ENCODE data around the gene NAXD.
"Not testable (repeated sequence)": the region's sequence is repeated elsewhere in the genome, so short reads cannot be mapped to it uniquely, and the experiment has no call there.

NAXD gene

DNA sequence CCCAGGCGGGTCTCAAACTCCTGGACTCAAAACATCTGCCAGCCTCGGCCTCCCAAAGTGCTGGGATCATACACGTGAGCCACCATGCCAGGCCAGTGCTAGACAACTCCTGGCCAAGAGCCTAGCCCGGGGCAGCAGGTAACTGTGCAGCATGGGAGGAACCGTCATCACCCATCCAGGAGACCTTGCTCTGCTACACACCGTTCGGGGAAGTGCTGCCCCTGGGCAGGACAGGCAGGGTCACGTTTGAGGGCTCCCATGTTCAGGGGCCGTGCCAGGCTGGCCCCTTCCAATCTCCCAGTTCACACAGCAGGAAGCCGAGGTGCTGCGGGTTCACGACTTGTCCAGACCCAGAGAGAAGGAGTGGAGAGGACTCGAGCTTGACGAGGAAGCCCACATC lies 35.1 kb downstream of the NAXD start:
- peaks cover 1% of the 10 kb centered on the region for H3K4me1 ChIP-seq (ENCODE audit: control insufficient read depth, insufficient read depth, low read length, poor library complexity, severe bottlenecking)
- H3K4me3 ChIP-seq (ENCODE audit: insufficient read depth, low read depth, low read length, poor library complexity, severe bottlenecking) = no peak overlapping the region
- H3K27ac ChIP-seq (ENCODE audit: insufficient read depth, low read length, poor library complexity, severe bottlenecking) = no peak overlapping the region
- no peaks in the 10 kb centered on the region for H3K27me3 ChIP-seq (replicated peaks; ENCODE audit: control insufficient read depth, insufficient read depth, low read length, poor library complexity, severe bottlenecking)
- no peak for DNase-seq
- H3K36me3 ChIP-seq (ENCODE audit: control insufficient read depth, insufficient read depth, low read length) = peaks cover 33% of the 10 kb centered on the region
- no peaks in the 10 kb centered on the region for H3K9me3 ChIP-seq (ENCODE audit: control insufficient read depth, low read length)

DNA sequence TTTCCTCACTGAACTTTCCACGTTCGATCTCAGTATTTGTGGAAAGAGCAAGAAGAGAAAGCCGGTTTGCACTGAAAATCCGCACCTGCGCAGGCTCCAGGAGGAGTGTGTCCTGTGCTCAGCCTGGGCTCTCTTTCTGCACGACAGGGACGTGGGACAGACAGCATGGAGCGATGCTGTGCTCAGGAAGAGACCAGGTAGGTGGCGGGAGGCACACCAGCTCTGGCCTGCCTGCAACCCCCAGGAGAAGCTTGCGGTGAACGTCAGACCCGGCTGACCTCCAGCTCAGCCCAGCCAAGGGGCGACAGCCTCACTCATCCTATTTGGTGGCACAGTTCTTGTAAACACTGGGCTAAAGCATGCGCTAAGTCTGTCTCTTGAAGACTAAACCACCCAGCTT lies 35.9 kb downstream of the NAXD start:
- no peaks in the 10 kb centered on the region for H3K27me3 ChIP-seq (replicated peaks; ENCODE audit: control insufficient read depth, insufficient read depth, low read length, poor library complexity, severe bottlenecking)
- no peak overlapping the region for H3K27ac ChIP-seq (ENCODE audit: insufficient read depth, low read length, poor library complexity, severe bottlenecking)
- peaks cover 30% of the 10 kb centered on the region for H3K36me3 ChIP-seq (ENCODE audit: control insufficient read depth, insufficient read depth, low read length)
- no peaks in the 10 kb centered on the region for H3K9me3 ChIP-seq (ENCODE audit: control insufficient read depth, low read length)
- no peak for DNase-seq
- H3K4me1 ChIP-seq (ENCODE audit: control insufficient read depth, insufficient read depth, low read length, poor library complexity, severe bottlenecking) = no peaks in the 10 kb centered on the region
- H3K4me3 ChIP-seq (ENCODE audit: insufficient read depth, low read depth, low read length, poor library complexity, severe bottlenecking) = no peak overlapping the region

DNA sequence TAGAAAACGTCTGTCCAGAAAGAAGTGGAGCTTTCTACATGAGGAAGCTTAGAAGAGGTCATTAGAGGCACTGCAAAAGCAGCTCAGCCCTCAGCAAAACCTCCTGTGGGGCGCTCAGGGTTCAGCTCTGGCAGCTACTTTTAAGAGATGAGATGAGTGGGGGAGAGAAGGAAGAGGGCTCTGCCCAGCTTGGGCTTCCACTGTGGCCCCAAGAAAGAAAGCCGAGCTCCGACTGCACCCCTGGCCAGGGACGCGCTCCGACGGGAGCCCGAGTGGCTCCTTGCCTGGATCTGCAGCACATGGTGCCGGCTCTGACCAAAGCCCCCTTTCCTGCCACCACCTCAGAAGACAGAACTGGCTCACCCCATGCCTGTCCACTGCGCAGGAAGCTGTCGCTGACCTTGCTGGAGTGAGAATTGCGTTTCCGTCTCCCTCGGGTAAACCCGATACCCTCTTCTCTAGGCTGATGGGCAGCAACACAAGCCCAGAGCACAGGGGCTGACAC lies 36.4 kb downstream of the NAXD start:
- H3K4me3 ChIP-seq (ENCODE audit: insufficient read depth, low read depth, low read length, poor library complexity, severe bottlenecking) = no peak overlapping the region
- H3K27me3 ChIP-seq (replicated peaks; ENCODE audit: control insufficient read depth, insufficient read depth, low read length, poor library complexity, severe bottlenecking) = no peaks in the 10 kb centered on the region
- peaks cover 29% of the 10 kb centered on the region for H3K36me3 ChIP-seq (ENCODE audit: control insufficient read depth, insufficient read depth, low read length)
- H3K27ac ChIP-seq (ENCODE audit: insufficient read depth, low read length, poor library complexity, severe bottlenecking) = no peak overlapping the region
- no peak for DNase-seq
- no peaks in the 10 kb centered on the region for H3K4me1 ChIP-seq (ENCODE audit: control insufficient read depth, insufficient read depth, low read length, poor library complexity, severe bottlenecking)
- no peaks in the 10 kb centered on the region for H3K9me3 ChIP-seq (ENCODE audit: control insufficient read depth, low read length)

DNA sequence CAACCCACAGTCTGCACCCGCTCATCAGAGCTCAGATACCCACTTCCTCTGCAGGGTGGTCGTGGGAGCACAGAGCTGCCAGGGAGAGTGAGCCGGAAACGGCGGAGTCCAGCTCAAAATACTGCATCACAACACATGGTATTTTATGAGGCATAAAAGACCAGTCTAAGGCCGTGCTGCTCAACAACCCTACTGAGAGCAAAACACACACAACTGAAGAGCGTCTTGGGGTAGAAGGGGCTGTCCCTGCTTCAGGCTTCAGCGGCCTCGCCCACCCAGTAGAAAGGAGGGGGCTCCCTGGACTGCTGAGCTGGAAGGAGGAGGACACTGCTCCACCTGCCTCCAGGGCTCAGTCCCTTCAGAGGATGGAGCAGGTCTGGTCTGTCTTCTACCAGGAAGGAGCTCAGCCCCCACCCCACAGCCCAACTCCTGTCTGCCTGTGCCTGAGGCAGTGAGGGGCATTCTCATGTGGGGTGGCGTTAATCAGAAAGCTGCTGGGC lies 36.9 kb downstream of the NAXD start:
- H3K27ac ChIP-seq (ENCODE audit: insufficient read depth, low read length, poor library complexity, severe bottlenecking) = no peak overlapping the region
- no peaks in the 10 kb centered on the region for H3K4me1 ChIP-seq (ENCODE audit: control insufficient read depth, insufficient read depth, low read length, poor library complexity, severe bottlenecking)
- no peaks in the 10 kb centered on the region for H3K27me3 ChIP-seq (replicated peaks; ENCODE audit: control insufficient read depth, insufficient read depth, low read length, poor library complexity, severe bottlenecking)
- H3K9me3 ChIP-seq (ENCODE audit: control insufficient read depth, low read length) = no peaks in the 10 kb centered on the region
- DNase-seq = no peak
- H3K4me3 ChIP-seq (ENCODE audit: insufficient read depth, low read depth, low read length, poor library complexity, severe bottlenecking) = no peak overlapping the region
- H3K36me3 ChIP-seq (ENCODE audit: control insufficient read depth, insufficient read depth, low read length) = peaks cover 29% of the 10 kb centered on the region

DNA sequence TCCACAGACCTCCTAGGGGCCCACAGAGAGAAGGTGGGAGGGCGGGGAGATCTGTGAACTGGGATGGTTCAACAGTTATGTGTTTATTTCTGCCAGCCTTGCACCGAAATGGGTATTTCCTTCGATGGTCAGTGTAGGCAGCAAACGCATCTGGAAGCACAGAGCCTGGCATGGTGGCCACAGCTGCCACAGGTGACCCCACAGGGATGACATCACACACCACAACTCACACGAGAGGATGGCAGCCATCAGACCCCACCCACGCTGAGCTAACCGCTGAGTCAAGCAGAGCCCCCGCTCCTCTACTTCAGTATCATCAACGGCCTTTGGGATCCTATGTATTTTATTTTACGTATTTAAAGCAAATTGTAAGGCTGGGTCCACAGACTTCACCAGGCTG lies 37.4 kb downstream of the NAXD start:
- H3K4me3 ChIP-seq (ENCODE audit: insufficient read depth, low read depth, low read length, poor library complexity, severe bottlenecking) = no peak overlapping the region
- no peak for DNase-seq
- peaks cover 29% of the 10 kb centered on the region for H3K36me3 ChIP-seq (ENCODE audit: control insufficient read depth, insufficient read depth, low read length)
- H3K4me1 ChIP-seq (ENCODE audit: control insufficient read depth, insufficient read depth, low read length, poor library complexity, severe bottlenecking) = peaks cover 2% of the 10 kb centered on the region
- H3K27me3 ChIP-seq (replicated peaks; ENCODE audit: control insufficient read depth, insufficient read depth, low read length, poor library complexity, severe bottlenecking) = no peaks in the 10 kb centered on the region
- no peaks in the 10 kb centered on the region for H3K9me3 ChIP-seq (ENCODE audit: control insufficient read depth, low read length)
- H3K27ac ChIP-seq (ENCODE audit: insufficient read depth, low read length, poor library complexity, severe bottlenecking) = no peak overlapping the region

DNA sequence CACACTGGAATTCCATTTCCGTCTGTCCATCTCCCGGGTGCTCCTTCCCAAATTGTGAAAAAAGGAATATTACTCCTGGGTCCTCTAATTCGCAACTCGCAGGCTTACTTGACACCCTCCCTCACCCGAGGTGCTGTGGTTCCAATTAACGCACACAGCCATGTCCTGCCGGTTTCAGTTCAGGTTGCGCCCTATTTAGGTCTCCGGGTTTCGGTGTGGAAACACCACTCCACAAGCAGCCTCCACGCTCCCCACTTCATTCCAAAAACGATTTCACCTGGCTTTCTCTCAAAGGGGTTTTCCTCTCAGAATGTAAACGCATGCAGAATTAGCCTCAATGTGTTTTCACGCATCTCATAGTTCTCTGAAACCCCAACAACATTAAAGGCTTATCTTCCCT lies 37.9 kb downstream of the NAXD start:
- Histone ChIP-seq H3K4me1 (ENCODE audit: control insufficient read depth, insufficient read depth, low read length, poor library complexity, severe bottlenecking) (peaks cover 7% of the 10 kb centered on the region), H3K27ac (ENCODE audit: insufficient read depth, low read length, poor library complexity, severe bottlenecking) (no peak overlapping the region), H3K9me3 (ENCODE audit: control insufficient read depth, low read length) (no peaks in the 10 kb centered on the region), H3K36me3 (ENCODE audit: control insufficient read depth, insufficient read depth, low read length) (peaks cover 29% of the 10 kb centered on the region), H3K27me3 (replicated peaks; ENCODE audit: control insufficient read depth, insufficient read depth, low read length, poor library complexity, severe bottlenecking) (no peaks in the 10 kb centered on the region), H3K4me3 (ENCODE audit: insufficient read depth, low read depth, low read length, poor library complexity, severe bottlenecking) (no peak overlapping the region)
- no peak for DNase-seq

DNA sequence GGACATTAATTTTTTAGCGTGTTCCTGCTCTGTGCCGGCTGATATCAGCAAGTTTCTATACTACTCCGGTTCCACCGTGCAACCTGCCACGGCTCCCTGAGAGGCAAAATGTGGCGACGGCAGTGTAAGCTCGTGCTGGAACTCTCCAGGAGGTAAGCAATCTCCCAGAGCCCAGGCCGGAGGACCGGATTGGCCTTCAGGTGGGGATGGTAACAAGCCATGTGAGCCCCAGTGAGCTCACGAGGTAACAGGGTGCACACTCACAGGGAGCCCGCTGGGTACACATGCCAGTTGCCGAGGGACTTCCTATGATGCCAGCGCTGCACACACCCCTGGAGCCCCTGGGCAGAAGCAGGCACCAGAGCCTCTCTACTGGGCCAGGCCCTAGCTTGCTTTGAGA lies 38.5 kb downstream of the NAXD start:
- Histone ChIP-seq H3K4me3 (ENCODE audit: insufficient read depth, low read depth, low read length, poor library complexity, severe bottlenecking) (no peak overlapping the region), H3K9me3 (ENCODE audit: control insufficient read depth, low read length) (no peaks in the 10 kb centered on the region), H3K4me1 (ENCODE audit: control insufficient read depth, insufficient read depth, low read length, poor library complexity, severe bottlenecking) (peaks cover 9% of the 10 kb centered on the region), H3K36me3 (ENCODE audit: control insufficient read depth, insufficient read depth, low read length) (peaks cover 29% of the 10 kb centered on the region), H3K27ac (ENCODE audit: insufficient read depth, low read length, poor library complexity, severe bottlenecking) (no peak overlapping the region), H3K27me3 (replicated peaks; ENCODE audit: control insufficient read depth, insufficient read depth, low read length, poor library complexity, severe bottlenecking) (no peaks in the 10 kb centered on the region)
- DNase-seq = no peak

DNA sequence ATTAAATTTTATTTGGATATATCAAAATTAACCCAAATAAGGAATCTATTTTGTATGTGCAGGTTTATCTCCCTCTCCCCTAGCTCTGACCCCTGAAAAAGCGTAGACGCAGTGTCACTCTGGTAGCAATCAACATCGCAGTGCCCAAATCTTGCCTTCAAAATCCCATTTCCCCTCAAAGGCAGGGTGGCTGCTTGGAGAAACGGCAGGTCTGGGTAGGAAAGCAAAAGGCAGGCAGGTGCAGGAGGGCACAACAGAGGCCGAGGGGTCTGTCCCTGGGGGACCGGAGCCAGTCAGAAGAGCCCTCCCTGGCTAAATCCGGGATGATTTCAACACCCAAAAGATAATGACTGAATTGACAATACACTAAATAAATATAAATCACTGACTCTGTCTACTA lies 41.9 kb downstream of the NAXD start:
- H3K4me3 ChIP-seq (ENCODE audit: insufficient read depth, low read depth, low read length, poor library complexity, severe bottlenecking) = no peak overlapping the region

DNA sequence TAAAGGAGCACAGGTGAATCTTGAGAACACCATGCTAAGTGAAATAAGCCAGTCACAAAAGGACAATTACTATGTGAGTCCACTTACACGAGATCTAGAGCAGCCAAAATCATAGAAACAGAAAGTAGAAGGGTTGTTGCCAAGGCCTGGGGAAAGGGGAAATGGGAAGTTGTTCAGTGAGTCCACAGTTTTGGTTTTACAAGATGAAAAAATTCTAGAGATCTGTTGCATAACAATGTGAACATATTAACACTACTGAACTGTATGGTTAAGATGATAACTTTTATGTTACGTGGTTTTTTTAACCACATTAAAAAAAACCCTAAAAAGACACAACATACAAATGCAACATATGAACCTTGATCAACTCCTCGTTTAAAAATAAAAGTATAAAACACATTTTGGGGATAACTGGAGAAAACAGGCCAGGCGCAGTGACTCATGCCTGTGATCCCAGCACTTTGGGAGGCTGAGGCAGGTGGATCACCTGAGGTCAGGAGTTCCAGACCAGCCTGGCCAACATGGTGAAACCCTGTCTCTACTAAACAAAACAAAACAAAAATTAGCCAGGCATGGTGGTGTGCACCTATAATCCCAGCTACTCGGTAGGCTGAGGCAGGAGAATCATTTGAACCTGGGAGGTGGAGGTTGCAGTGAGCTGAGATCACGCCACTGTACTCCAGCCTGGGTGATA lies 43.0 kb downstream of the NAXD start:
- not testable (repeated sequence) for H3K27me3 ChIP-seq (replicated peaks; ENCODE audit: control insufficient read depth, insufficient read depth, low read length, poor library complexity, severe bottlenecking); H3K4me3 ChIP-seq (ENCODE audit: insufficient read depth, low read depth, low read length, poor library complexity, severe bottlenecking); H3K27ac ChIP-seq (ENCODE audit: insufficient read depth, low read length, poor library complexity, severe bottlenecking); H3K9me3 ChIP-seq (ENCODE audit: control insufficient read depth, low read length); DNase-seq; H3K4me1 ChIP-seq (ENCODE audit: control insufficient read depth, insufficient read depth, low read length, poor library complexity, severe bottlenecking)
- peaks cover 22% of the 10 kb centered on the region for H3K36me3 ChIP-seq (ENCODE audit: control insufficient read depth, insufficient read depth, low read length)

More for the DNA sequence above, 41.9 kb downstream of the NAXD start:
- no peak overlapping the region for H3K27ac ChIP-seq (ENCODE audit: insufficient read depth, low read length, poor library complexity, severe bottlenecking)
- DNase-seq = no peak
- H3K36me3 ChIP-seq (ENCODE audit: control insufficient read depth, insufficient read depth, low read length) = peaks cover 11% of the 10 kb centered on the region
- no peaks in the 10 kb centered on the region for H3K27me3 ChIP-seq (replicated peaks; ENCODE audit: control insufficient read depth, insufficient read depth, low read length, poor library complexity, severe bottlenecking)
- no peaks in the 10 kb centered on the region for H3K9me3 ChIP-seq (ENCODE audit: control insufficient read depth, low read length)
- H3K4me1 ChIP-seq (ENCODE audit: control insufficient read depth, insufficient read depth, low read length, poor library complexity, severe bottlenecking) = peaks cover 9% of the 10 kb centered on the region

DNA sequence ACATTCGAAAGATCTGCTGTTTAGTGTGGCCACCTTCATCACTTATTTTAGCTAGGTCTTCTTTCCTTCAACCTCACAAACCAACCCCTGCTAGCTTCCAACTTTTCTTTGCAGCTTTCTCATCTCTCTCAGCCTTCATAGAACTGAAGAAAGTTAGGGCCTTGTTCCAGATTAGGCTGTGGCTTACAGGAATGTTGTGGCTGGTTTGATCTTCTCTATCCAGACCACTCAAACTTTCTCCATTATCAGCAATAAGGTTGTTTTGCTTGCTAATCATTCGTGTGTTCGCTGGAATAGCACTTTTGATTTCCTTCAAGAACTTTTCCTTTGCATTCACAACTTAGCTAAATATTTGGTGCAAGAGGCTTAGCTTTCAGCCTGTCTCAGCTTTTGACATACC lies 45.9 kb downstream of the NAXD start:
- Histone ChIP-seq H3K9me3 (ENCODE audit: control insufficient read depth, low read length) (no peaks in the 10 kb centered on the region), H3K27ac (ENCODE audit: insufficient read depth, low read length, poor library complexity, severe bottlenecking) (no peak overlapping the region), H3K4me1 (ENCODE audit: control insufficient read depth, insufficient read depth, low read length, poor library complexity, severe bottlenecking) (peaks cover 9% of the 10 kb centered on the region), H3K36me3 (ENCODE audit: control insufficient read depth, insufficient read depth, low read length) (peaks cover 43% of the 10 kb centered on the region), H3K4me3 (ENCODE audit: insufficient read depth, low read depth, low read length, poor library complexity, severe bottlenecking) (no peak overlapping the region), H3K27me3 (replicated peaks; ENCODE audit: control insufficient read depth, insufficient read depth, low read length, poor library complexity, severe bottlenecking) (no peaks in the 10 kb centered on the region)
- DNase-seq = no peak

Measured in effector memory CD4-positive, alpha-beta T cell (primary cell).